ENCODE results near the gene ESR2. TPM values are rescaled to one million over a fixed set of nuclear protein-coding genes. Genes with fewer than 3 reads are reported as not detected.

Gene ESR2
- polyA plus RNA-seq, 4 donors, result 0.19 to 0.58 TPM; not detected in 2

- Histone ChIP-seq H3K27ac (ENCODE audit: low read depth in 1 of 3, low read length in 2 of 3) (peak overlapping the region; percentile 63 to 91 (median 87)), H3K27me3 (ENCODE audit: control insufficient read depth in 3 of 3, insufficient read depth in 3 of 3, low read length in 3 of 3) (no peaks in the 10 kb centered on the region), H3K4me3 (ENCODE audit: low read depth in 1 of 3, low read length in 3 of 3) (peak overlapping the region in 2 of 3 donors; percentile 20 to 30), H3K4me1 (ENCODE audit: control insufficient read depth in 3 of 3, insufficient read depth in 2 of 3, low read depth in 1 of 3, low read length in 2 of 3) (peaks cover 0 to 29% (median 0%) of the 10 kb centered on the region in 3 donors), H3K36me3 (ENCODE audit: control insufficient read depth in 3 of 3, insufficient read depth in 2 of 3, low read depth in 1 of 3, low read length in 3 of 3) (peaks cover 0 to 28% (median 3%) of the 10 kb centered on the region in 3 donors), H3K9me3 (ENCODE audit: control insufficient read depth in 2 of 2, insufficient read depth in 1 of 2, low read depth in 1 of 2, low read length in 1 of 2) (no peaks in the 10 kb centered on the region)
- DNase-seq (peak; percentile 88 to 97), FAIRE-seq (no peak)
- 15 to 56% (median 34%) methylated on average over 17 of the region's 17 CpGs for WGBS, 3 donors
Observed at GRCh38 chr14:64112867-64113678, 181.1 kb downstream of the ESR2 start.

GRCh38 chr14:64110802-64111201 is 183.4 kb downstream of the ESR2 start:
- no peaks in the 10 kb centered on the region for H3K27me3 ChIP-seq (ENCODE audit: control insufficient read depth in 3 of 3, insufficient read depth in 3 of 3, low read length in 3 of 3)
- FAIRE-seq (no peak), DNase-seq (no peak)
- no peak overlapping the region for H3K27ac ChIP-seq (ENCODE audit: low read depth in 1 of 3, low read length in 2 of 3)
- peaks cover 0 to 29% (median 0%) of the 10 kb centered on the region in 3 donors for H3K4me1 ChIP-seq (ENCODE audit: control insufficient read depth in 3 of 3, insufficient read depth in 2 of 3, low read depth in 1 of 3, low read length in 2 of 3)
- no peaks in the 10 kb centered on the region for H3K9me3 ChIP-seq (ENCODE audit: control insufficient read depth in 2 of 2, insufficient read depth in 1 of 2, low read depth in 1 of 2, low read length in 1 of 2)
- 69 to 85% (median 75%) methylated on average over 1 of the region's 1 CpG for WGBS, 3 donors
- H3K4me3 ChIP-seq (ENCODE audit: low read depth in 1 of 3, low read length in 3 of 3), result no peak overlapping the region
- peaks cover 0 to 25% (median 3%) of the 10 kb centered on the region in 3 donors for H3K36me3 ChIP-seq (ENCODE audit: control insufficient read depth in 3 of 3, insufficient read depth in 2 of 3, low read depth in 1 of 3, low read length in 3 of 3)

DNA sequence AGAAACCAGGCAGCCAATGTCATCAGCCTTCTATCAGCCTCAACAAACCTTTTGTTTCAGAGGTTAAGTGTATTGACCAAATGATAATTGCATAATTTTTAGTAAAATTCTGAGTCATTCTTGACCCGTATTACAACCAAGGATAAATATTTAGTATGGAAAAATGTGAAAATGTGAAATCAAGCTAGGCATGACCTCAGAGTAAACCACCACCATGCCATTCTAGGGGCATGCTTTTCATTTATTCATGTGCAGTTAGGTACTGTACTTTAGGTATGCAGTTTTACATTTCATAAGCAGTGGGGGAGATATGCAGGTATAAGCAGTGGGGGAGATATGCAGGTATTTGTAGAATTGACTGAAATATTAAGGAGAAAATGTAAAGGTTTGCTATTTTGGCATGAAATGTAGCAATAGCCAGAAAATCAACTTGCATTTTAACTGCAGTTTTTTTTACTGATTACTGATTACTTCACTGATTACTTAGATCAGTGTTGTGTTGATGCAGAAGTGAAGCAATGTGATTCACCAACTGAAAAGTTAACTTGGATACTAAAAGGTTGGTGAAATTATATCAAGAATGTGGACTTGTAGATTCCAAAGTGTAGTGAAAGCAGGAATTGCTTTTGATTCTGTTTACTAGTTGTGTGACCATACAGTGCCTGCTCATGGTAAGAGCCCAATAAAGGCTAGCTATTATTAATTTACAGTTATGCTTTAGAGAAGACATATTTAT is 184.2 kb downstream of the ESR2 start:
- Histone ChIP-seq H3K27me3 (ENCODE audit: control insufficient read depth in 3 of 3, insufficient read depth in 3 of 3, low read length in 3 of 3) (no peaks in the 10 kb centered on the region), H3K9me3 (ENCODE audit: control insufficient read depth in 2 of 2, insufficient read depth in 1 of 2, low read depth in 1 of 2, low read length in 1 of 2) (no peaks in the 10 kb centered on the region), H3K27ac (ENCODE audit: low read depth in 1 of 3, low read length in 2 of 3) (no peak overlapping the region), H3K4me1 (ENCODE audit: control insufficient read depth in 3 of 3, insufficient read depth in 2 of 3, low read depth in 1 of 3, low read length in 2 of 3) (peaks cover 0 to 26% (median 0%) of the 10 kb centered on the region in 3 donors), H3K36me3 (ENCODE audit: control insufficient read depth in 3 of 3, insufficient read depth in 2 of 3, low read depth in 1 of 3, low read length in 3 of 3) (peaks cover 0 to 22% (median 3%) of the 10 kb centered on the region in 3 donors), H3K4me3 (ENCODE audit: low read depth in 1 of 3, low read length in 3 of 3) (no peak overlapping the region)
- 76 to 84% (median 78%) methylated on average over 1 of the region's 1 CpG for WGBS, 3 donors
- DNase-seq (no peak), FAIRE-seq (no peak)

DNA sequence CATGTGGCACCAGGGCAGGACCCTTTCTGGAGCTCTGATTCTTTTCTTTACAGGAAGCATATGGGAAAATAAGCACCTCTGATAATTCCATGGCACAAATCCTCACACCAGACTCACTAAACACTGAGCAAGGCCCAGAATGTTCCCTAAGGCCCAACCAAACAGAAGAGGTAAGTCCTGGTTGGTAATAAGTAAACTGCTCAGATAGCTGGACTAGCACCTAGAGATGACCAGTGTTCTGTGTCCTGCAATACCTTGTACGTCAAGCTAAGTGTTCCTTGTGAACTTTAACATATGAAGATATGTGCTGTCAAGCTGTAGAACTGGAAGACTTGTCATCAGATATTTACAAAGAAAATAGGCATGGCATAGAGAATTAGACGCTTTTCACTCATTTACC is 186.7 kb downstream of the ESR2 start:
- peaks cover 5 to 16% (median 7%) of the 10 kb centered on the region in 3 donors for H3K36me3 ChIP-seq (ENCODE audit: control insufficient read depth in 3 of 3, insufficient read depth in 2 of 3, low read depth in 1 of 3, low read length in 3 of 3)
- WGBS, 3 donors, result 90 to 97% (median 96%) methylated on average over 2 of the region's 2 CpGs
- FAIRE-seq, result no peak
- peak in 1 of 2 donors; percentile 25 for DNase-seq
- H3K4me3 ChIP-seq (ENCODE audit: low read depth in 1 of 3, low read length in 3 of 3), result no peak overlapping the region
- H3K27ac ChIP-seq (ENCODE audit: low read depth in 1 of 3, low read length in 2 of 3), result no peak overlapping the region
- H3K9me3 ChIP-seq (ENCODE audit: control insufficient read depth in 2 of 2, insufficient read depth in 1 of 2, low read depth in 1 of 2, low read length in 1 of 2), result no peaks in the 10 kb centered on the region
- peaks cover 0 to 7% (median 0%) of the 10 kb centered on the region in 3 donors for H3K4me1 ChIP-seq (ENCODE audit: control insufficient read depth in 3 of 3, insufficient read depth in 2 of 3, low read depth in 1 of 3, low read length in 2 of 3)
- no peaks in the 10 kb centered on the region for H3K27me3 ChIP-seq (ENCODE audit: control insufficient read depth in 3 of 3, insufficient read depth in 3 of 3, low read length in 3 of 3)

DNA sequence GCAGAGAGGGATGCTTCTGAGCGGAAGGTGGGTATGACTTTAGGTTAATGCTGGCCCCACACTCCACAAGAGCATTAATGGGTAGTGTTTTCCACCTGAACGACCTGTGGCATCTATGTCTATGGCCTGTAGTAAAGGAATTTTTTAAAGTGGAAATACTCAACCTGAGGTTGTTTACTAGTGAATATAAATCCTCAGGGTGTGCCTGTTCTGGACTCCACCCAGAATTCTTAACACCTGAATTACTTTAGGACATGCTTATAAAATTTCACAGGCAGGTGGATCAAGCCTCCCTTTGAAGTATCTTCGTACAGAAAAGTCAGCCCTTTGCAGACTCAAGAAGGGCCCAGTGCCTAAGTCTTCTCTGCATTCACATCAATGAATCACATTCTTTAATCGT is 196.1 kb downstream of the ESR2 start:
- DNase-seq, result peak in 1 of 2 donors; percentile 41
- H3K36me3 ChIP-seq (ENCODE audit: control insufficient read depth in 3 of 3, insufficient read depth in 2 of 3, low read depth in 1 of 3, low read length in 3 of 3), result peaks cover 7 to 18% (median 7%) of the 10 kb centered on the region in 3 donors

GRCh38 chr14:64095620-64096019 is 198.6 kb downstream of the ESR2 start:
- WGBS, 3 donors, result 91 to 98% (median 97%) methylated on average over 3 of the region's 3 CpGs
- no peaks in the 10 kb centered on the region for H3K27me3 ChIP-seq (ENCODE audit: control insufficient read depth in 3 of 3, insufficient read depth in 3 of 3, low read length in 3 of 3)
- H3K4me3 ChIP-seq (ENCODE audit: low read depth in 1 of 3, low read length in 3 of 3), result no peak overlapping the region
- DNase-seq (no peak), FAIRE-seq (no peak)
- H3K4me1 ChIP-seq (ENCODE audit: control insufficient read depth in 3 of 3, insufficient read depth in 2 of 3, low read depth in 1 of 3, low read length in 2 of 3), result no peaks in the 10 kb centered on the region
- H3K9me3 ChIP-seq (ENCODE audit: control insufficient read depth in 2 of 2, insufficient read depth in 1 of 2, low read depth in 1 of 2, low read length in 1 of 2), result no peaks in the 10 kb centered on the region
- no peak overlapping the region for H3K27ac ChIP-seq (ENCODE audit: low read depth in 1 of 3, low read length in 2 of 3)
- H3K36me3 ChIP-seq (ENCODE audit: control insufficient read depth in 3 of 3, insufficient read depth in 2 of 3, low read depth in 1 of 3, low read length in 3 of 3), result peaks cover 0 to 11% (median 8%) of the 10 kb centered on the region in 3 donors

More for the DNA sequence above, 196.1 kb downstream of the ESR2 start:
- Histone ChIP-seq H3K27me3 (ENCODE audit: control insufficient read depth in 3 of 3, insufficient read depth in 3 of 3, low read length in 3 of 3) (no peaks in the 10 kb centered on the region), H3K4me3 (ENCODE audit: low read depth in 1 of 3, low read length in 3 of 3) (no peak overlapping the region), H3K4me1 (ENCODE audit: control insufficient read depth in 3 of 3, insufficient read depth in 2 of 3, low read depth in 1 of 3, low read length in 2 of 3) (no peaks in the 10 kb centered on the region), H3K9me3 (ENCODE audit: control insufficient read depth in 2 of 2, insufficient read depth in 1 of 2, low read depth in 1 of 2, low read length in 1 of 2) (no peaks in the 10 kb centered on the region), H3K27ac (ENCODE audit: low read depth in 1 of 3, low read length in 2 of 3) (no peak overlapping the region)
- 37 to 71% (median 48%) methylated on average over 4 of the region's 4 CpGs for WGBS, 3 donors
- no peak for FAIRE-seq

DNA sequence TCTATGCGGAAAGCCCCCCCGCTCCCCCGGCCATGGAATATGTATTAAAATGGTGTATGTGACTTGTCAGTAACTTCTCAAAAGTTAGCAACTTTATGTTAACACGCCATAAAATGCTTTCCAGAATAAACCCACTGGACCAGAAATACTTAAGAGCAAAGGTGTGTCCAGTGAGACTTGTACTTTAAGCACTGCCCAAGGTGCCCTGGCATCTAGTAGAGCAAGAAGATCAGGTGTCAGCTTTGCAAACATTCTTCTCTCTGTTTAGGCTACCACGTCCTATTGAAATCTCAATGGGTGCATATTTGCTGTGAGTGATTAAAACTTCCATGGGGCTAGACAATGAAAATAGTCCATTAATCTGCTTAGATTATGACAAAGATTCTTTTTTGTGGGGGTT is 201.2 kb downstream of the ESR2 start:
- Histone ChIP-seq H3K4me1 (ENCODE audit: control insufficient read depth in 3 of 3, insufficient read depth in 2 of 3, low read depth in 1 of 3, low read length in 2 of 3) (no peaks in the 10 kb centered on the region), H3K27ac (ENCODE audit: low read depth in 1 of 3, low read length in 2 of 3) (no peak overlapping the region), H3K27me3 (ENCODE audit: control insufficient read depth in 3 of 3, insufficient read depth in 3 of 3, low read length in 3 of 3) (no peaks in the 10 kb centered on the region), H3K9me3 (ENCODE audit: control insufficient read depth in 2 of 2, insufficient read depth in 1 of 2, low read depth in 1 of 2, low read length in 1 of 2) (no peaks in the 10 kb centered on the region), H3K4me3 (ENCODE audit: low read depth in 1 of 3, low read length in 3 of 3) (no peak overlapping the region), H3K36me3 (ENCODE audit: control insufficient read depth in 3 of 3, insufficient read depth in 2 of 3, low read depth in 1 of 3, low read length in 3 of 3) (peaks cover 0 to 11% (median 5%) of the 10 kb centered on the region in 3 donors)
- FAIRE-seq, result no peak
- 60 to 73% (median 62%) methylated on average over 5 of the region's 5 CpGs for WGBS, 3 donors
- no peak for DNase-seq

DNA sequence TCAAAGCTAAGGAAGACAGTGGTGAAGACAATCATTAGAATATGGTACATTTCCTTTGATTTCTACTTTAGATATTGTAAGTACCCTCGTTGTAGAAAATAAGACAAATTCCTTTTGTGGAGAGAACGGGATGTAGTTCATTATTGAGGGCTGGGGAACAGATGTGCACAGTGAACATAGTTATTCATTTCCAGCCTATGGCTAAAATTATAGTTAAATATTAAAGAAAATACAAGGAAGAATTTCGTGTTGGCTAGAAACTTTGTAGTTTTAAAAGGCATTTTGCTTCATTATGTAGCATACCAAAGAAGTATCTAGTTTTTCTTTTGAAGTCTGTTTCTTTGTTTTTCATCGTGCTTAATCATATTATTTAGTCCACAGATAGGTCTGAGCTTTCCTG is 201.8 kb downstream of the ESR2 start:
- FAIRE-seq (no peak), DNase-seq (no peak)
- 20 to 63% (median 34%) methylated on average over 4 of the region's 4 CpGs for WGBS, 3 donors
- Histone ChIP-seq H3K27me3 (ENCODE audit: control insufficient read depth in 3 of 3, insufficient read depth in 3 of 3, low read length in 3 of 3) (no peaks in the 10 kb centered on the region), H3K27ac (ENCODE audit: low read depth in 1 of 3, low read length in 2 of 3) (no peak overlapping the region), H3K9me3 (ENCODE audit: control insufficient read depth in 2 of 2, insufficient read depth in 1 of 2, low read depth in 1 of 2, low read length in 1 of 2) (no peaks in the 10 kb centered on the region), H3K36me3 (ENCODE audit: control insufficient read depth in 3 of 3, insufficient read depth in 2 of 3, low read depth in 1 of 3, low read length in 3 of 3) (peaks cover 0 to 11% (median 5%) of the 10 kb centered on the region in 3 donors), H3K4me1 (ENCODE audit: control insufficient read depth in 3 of 3, insufficient read depth in 2 of 3, low read depth in 1 of 3, low read length in 2 of 3) (no peaks in the 10 kb centered on the region), H3K4me3 (ENCODE audit: low read depth in 1 of 3, low read length in 3 of 3) (no peak overlapping the region)

Measured in small intestine (tissue), 7 donors.